Fibroblast of skin of left biceps (primary cell): ENCODE results near the gene QRICH1.
"Not testable (repeated sequence)": the region's sequence is repeated elsewhere in the genome, so short reads cannot be mapped to it uniquely, and the experiment has no call there.

Experiments
- DNase-seq, 2 experiments: peaks; one replicate each; pipeline ENCODE4 v3.0.0-alpha.2; 2013; ENCODE audit warnings: low read depth in 2 of 2

Gene QRICH1

DNA sequence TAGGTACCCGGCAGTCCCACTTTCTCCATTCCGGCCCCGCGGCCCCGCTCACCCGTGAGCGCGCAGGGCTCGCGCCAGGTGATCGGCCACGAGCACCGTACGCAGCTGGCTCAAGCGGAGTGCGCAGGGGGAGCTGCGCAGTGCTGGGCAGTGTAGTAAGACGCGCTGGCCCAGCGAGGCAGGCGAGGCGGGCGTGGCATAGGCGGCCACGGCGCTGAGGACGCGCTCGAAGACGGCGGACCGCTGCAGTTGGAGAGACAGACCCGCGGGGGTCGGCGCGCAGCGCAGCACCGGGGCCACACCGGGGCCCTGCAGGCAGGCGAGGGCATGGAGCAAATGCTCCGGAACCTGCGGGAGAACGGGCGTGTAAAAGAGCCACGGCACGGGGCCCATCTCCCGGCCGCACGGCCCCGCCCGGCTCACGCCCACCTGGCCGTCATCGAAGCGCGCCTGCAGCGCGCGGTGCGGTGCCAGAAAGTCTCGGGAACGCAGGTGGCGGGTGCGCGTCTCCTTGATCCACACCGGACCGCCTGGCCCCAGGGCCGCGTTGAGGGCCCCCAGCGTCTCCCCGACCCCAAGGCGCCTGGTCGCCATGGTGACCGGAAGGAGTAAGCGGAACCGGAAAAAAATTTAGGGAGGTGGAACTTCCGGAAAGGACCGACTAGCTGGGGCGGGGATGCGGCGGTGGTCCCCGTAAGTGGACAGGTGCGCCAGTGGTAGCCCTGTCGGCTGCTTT is 75.7 kb downstream of the QRICH1 start, which contains the start of gene DALRD3:
DALRD3 (minus strand) TSS at position 610 of the 736 bp plus-strand sequence; CDS start at position 594, 16 bp downstream.
- DNase-seq = no peak

- no peak for DNase-seq
These were observed 76.5 kb downstream of the QRICH1 start for GRCh38 chr3:49017229-49017970.

DNA sequence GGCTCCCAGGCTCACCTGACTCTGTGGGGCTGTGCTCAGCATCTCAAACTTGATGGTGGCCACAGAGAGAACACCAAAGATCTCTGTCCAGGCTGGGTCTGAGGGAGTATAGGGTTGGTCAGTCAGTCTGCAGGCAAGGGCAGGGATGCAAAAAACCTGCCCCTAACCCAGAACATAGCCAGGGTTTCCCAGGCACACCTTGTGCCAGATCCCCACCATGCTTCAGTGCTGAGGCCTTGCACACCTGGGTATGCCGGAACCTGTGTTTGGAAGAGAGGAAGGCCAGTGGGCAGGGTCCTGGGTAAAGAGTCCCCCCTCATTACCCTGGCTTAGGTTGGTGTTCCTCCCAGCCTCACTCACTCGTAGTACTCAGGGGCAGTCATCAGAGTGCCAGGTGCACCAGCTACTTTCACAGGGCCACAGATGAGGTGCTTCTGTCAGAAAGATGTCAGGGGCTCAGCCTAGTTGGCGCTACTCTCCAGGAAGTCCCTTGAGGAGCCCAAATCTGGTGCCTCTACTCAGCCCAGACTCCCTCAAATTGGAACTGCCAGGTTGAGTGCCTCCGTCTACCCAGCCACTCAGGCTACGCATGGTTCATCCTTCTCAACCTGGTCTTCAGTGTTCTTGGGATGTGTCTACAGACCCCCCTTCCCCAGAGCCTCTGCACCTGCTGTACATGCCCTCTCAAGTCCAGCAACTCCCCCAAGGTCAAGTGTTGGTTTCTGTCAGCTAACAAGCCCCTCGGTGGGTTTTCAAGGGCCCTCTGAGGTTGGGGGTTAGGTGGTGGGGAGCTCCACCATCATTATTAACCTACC is 77.2 kb downstream of the QRICH1 start:
- no peak for DNase-seq

DNA sequence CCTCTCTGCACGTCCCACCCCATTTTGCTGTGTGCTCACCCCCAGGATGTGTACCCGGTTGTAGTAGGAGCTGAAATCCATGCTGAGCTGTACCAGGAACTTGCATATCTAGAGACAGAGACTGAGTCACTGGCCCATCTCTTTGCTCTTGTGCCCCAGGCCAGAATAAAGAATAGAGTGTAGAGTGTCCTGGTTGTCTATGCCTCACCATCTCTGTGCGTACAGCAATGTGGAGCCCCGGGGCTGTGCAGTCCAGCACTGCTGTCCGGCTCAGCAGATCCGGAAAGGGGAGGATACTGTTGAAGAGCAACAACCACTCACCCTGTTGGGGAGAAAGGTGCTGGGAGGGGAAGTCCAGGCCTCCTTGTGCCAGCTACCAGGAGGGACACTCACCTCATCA is 78.1 kb downstream of the QRICH1 start:
- DNase-seq = no peak

DNA sequence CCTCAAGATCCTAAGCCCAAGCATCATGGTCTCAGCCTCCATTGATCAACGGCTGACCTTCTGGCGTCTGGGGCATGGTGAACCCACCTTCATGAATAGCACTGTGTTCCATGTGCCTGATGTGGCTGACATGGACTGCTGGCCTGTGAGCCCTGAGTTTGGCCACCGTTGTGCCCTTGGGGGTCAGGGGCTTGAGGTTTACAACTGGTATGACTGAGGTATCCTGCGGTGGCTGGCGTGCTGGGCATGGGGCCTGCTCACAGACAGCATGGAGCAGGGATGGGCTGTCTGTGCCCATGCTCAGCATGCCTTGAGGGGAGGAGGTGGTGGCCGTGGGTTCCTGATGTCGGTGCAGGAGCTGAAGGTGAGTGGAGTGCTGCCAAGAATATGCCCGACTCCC is 78.8 kb downstream of the QRICH1 start:
- DNase-seq = no peak

DNA sequence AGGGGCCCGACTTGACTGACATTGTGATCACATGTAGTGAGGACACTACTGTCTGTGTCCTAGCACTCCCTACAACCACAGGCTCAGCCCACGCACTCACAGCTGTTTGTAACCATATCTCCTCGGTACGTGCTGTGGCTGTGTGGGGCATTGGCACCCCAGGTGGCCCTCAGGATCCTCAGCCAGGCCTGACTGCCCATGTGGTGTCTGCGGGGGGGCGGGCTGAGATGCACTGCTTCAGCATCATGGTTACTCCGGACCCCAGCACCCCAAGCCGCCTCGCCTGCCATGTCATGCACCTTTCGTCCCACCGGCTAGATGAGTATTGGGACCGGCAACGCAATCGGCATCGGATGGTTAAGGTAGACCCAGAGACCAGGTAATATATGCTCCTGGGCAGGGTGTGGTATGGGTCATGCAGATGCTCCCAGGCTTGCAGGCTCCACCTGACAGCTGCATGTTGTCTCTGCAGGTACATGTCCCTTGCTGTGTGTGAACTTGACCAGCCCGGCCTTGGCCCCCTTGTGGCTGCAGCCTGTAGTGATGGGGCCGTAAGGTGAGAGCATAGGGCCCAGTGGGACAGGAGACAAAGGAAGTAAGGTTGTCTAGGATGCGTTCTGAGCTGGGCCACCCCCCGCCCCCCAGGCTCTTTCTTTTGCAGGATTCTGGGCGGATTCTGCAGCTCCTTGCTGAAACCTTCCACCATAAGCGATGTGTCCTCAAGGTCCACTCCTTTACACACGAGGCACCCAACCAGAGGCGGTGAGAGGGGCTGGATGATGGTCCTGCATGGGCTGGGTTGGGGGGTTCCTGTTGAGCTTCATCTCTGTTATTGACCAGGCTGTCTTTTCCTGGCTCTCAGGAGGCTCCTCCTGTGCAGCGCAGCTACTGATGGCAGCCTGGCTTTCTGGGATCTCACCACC is 79.9 kb downstream of the QRICH1 start:
- no peak for DNase-seq

- no peak for DNase-seq
These were observed 80.6 kb downstream of the QRICH1 start for GRCh38 chr3:49013113-49013737.

DNA sequence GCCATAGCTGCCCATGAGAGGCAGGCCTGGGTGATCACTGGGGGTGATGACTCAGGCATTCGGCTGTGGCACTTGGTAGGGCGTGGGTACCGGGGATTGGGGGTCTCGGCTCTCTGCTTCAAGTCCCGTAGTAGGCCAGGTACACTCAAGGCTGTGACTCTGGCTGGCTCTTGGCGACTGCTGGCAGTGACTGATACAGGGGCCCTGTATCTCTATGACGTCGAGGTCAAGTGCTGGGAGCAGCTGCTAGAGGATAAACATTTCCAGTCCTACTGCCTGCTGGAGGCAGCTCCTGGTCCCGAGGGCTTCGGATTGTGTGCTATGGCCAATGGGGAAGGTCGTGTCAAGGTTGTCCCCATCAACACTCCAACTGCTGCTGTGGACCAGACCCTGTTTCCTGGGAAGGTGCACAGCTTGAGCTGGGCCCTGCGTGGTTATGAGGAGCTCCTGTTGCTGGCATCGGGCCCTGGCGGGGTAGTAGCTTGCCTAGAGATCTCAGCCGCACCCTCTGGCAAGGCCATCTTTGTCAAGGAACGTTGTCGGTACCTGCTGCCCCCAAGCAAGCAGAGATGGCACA is 81.3 kb downstream of the QRICH1 start:
- DNase-seq = no peak

DNA sequence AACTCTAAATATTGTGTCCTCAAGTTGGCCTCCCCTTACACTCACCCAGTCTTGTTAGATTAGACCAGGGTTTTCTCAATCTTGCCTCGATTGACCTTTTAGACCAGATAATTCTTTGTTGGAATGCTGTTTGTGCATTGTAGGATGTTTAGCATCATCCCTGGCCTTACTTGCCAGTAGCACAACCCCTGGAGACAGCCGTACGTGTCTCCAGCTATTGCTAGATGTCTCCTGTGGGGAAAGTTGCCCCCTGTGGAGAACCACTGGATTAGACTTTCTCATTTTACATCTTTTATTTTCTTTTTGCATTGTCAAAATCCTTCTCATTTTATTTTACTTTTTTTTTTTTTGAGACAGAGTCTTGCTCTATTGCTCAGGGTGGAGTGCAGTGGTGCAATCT is 84.5 kb downstream of the QRICH1 start:
- DNase-seq = no peak

- DNase-seq = not testable (repeated sequence)
These were observed 85.2 kb downstream of the QRICH1 start for GRCh38 chr3:49008627-49009026.

DNA sequence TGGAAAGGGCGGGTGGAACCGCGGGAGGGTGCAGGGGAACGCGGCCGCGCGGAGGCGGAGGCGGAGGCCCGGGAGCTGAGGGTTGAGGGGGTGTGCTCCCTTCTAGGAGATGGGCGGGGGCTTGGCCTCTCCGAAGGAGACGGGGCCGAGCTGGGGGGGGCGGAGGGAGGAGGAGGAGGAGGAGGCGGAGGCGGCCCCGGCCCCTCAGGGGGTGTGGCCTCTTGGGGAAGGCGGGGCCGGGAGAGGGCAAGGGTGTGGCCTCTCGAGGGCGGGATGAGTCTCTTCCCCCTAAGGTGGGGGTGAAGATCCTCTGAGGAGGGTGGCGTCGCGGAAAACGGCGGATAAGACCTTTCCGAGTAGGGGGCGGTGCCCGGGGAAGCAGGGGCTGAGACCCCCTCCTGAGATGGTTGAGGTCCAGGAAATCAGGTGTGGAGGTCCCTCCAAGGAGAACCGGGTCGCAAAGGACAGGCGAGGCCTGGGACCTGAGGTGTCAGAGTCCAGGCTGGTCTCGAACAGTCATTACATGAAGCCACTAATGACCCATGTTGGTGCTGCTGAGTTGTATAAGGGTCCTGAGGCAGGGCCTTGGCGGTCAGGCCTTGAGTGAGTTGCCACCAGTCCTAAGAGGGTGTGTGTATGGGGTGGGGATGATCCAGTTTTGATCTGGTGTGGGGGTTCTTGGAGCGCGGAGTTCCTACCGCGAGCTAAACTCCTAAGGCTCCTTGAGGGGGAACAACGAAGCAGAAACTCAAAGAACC is 85.9 kb downstream of the QRICH1 start:
- DNase-seq = peak; percentile 74 to 80

DNA sequence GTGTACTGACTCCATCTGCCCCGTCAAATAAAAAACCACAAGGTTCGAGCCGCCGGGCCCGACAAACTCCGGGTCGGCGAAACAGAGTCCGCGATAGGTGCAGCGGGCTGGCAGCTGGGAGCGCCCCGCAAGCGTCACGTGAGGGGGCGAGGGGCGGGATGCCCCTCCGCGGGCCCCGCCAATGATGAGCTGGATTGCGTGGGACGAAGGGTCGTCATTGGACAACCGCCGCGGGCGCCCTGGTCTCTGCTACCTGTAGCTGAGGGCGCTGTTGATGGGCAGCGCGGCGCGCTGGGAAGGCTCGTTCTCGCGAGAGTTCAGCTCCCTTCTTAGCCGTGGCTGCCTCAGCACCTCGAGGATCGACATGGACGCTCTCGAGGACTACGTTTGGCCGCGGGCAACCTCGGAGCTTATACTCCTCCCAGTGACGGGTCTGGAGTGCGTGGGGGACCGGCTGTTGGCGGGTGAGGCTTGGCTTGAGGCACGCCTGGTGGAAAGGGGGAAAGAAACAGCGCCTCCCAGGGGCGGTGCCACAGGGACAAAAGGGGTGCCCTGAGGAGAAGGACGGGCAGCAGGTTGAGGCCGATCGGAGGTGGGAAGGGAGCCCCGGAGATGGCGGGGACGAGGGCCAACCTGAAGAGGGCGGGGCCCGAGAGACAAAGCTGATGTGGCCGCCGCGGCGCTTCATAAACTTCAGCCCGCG is 86.7 kb downstream of the QRICH1 start, which contains the start of gene WDR6:
WDR6 (plus strand) TSS at position 324 of the 703 bp plus-strand sequence; CDS start at position 365, 41 bp downstream.
- peak; percentile 94 for DNase-seq

- DNase-seq = no peak
These were observed 87.3 kb downstream of the QRICH1 start for GRCh38 chr3:49006408-49007067.

DNA sequence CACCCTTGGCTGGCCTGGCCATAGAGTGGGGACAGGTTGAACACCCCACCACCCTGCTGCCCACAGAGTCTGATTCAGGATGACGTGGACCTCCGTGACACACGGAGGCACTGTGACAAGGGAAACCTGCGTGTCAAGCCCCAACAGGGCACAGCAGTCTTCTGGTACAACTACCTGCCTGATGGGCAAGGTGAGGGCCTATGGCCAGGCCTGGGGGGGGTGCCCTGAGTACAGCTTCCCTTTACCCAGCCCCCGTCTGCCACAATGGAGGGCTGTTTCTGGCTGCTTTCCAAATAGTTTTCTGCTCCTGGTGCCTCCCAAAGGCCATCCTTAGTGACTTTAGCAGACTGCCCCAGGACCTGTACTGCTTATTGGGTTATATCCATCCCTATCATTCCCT is 87.9 kb downstream of the QRICH1 start:
- DNase-seq = no peak

- DNase-seq = no peak
These were observed 88.6 kb downstream of the QRICH1 start for GRCh38 chr3:49005303-49005680.

- no peak for DNase-seq
These were observed 89.2 kb downstream of the QRICH1 start for GRCh38 chr3:49004352-49005302.

GRCh38 chr3:49001155-49001554 is 92.7 kb downstream of the QRICH1 start:
- no peak for DNase-seq
